K562 (cell line): ENCODE results near the gene PRR7. TPM values are rescaled to one million over a fixed set of nuclear protein-coding genes. Genes with fewer than 3 reads are reported as not detected.

Source experiments
- ATAC-seq: fragments of 200-7000 bp; cut with Tn5 transposase; 3 replicates; pipeline ENCODE4 v1.9.1; 2020; ENCODE audit warnings: moderate library complexity
- BruUV-seq: library from RNA; stranded (reverse); fragments of 400-500 nt; replicated peaks from 2 replicates; lab custom pipeline; 2021; lab: Mats Ljungman, UMichigan
- CTCF ChIA-PET: fragments of 300-600 bp; formaldehyde crosslinking; extraction: SDS; loops from one replicate; lab custom pipeline; 2021; ENCODE audit warnings: low intra/inter-chr PET ratio; lab: Yijun Ruan, JAX
- POLR2A ChIA-PET: fragments of 300-600, 350-650 bp; sonication (Branson Sonifier 250); formaldehyde crosslinking; extraction: SDS; loops from one replicate; lab custom pipeline; 2021; ENCODE audit warnings: antibody characterized with exemption, inconsistent platforms; lab: Yijun Ruan, JAX
- DNase-seq, 4 experiments: peaks; one replicate each; pipeline versions ENCODE4 v3.0.0 to v3.0.0-alpha.2; 2011 to 2018; ENCODE audit warnings: low spot score in 3 of 4, mixed read lengths in 3 of 4; ENCODE audit errors: extremely low read depth in 1 of 4
- FAIRE-seq: peaks from 2 replicates; lab custom pipeline; 2011; peaks lifted over from hg19 to GRCh38; lab: Jason Lieb, UNC
- H2AFZ ChIP-seq: 2 replicates; pipeline ENCODE4 v1.6.0; 2011; ENCODE audit warnings: low read depth, low read length, control low read depth, inconsistent platforms
- H3K27ac ChIP-seq: fragments of 200-600 bp; 3 replicates; pipeline ENCODE4 v1.8.0; 2011; ENCODE audit warnings: low read depth, mild to moderate bottlenecking, control low read depth, inconsistent platforms, low read length, moderate library complexity, mixed read lengths; ENCODE audit errors: extremely low read depth
- H3K27me3 ChIP-seq, 2 experiments: fragments of 300-600 bp in 1 of 2; 2 replicates in 1 of 2; 3 replicates in 1 of 2; pipeline versions ENCODE4 v1.6.0 to v1.8.0; 2011; ENCODE audit warnings: inconsistent platforms in 2 of 2, low read length in 2 of 2, mild to moderate bottlenecking in 1 of 2, mixed read lengths in 1 of 2, moderate library complexity in 1 of 2; ENCODE audit not compliant: control insufficient read depth in 2 of 2, insufficient read depth in 2 of 2
- H3K36me3 ChIP-seq: fragments of 300-600 bp; 3 replicates; pipeline ENCODE4 v1.8.0; 2011; ENCODE audit warnings: mild to moderate bottlenecking, low read length, inconsistent platforms; ENCODE audit not compliant: control insufficient read depth, insufficient read depth
- H3K4me1 ChIP-seq, 2 experiments: fragments of 200-600 bp in 1 of 2; replicated peaks in 1 of 2; 2 replicates in 1 of 2; 3 replicates in 1 of 2; pipeline versions ENCODE4 v1.5.1 to v1.8.0; 2011; ENCODE audit warnings: inconsistent platforms in 2 of 2, low read length in 2 of 2, mild to moderate bottlenecking in 1 of 2, mixed read lengths in 1 of 2, moderate library complexity in 1 of 2; ENCODE audit not compliant: control insufficient read depth in 2 of 2, insufficient read depth in 2 of 2
- H3K4me2 ChIP-seq: 2 replicates; pipeline ENCODE4 v1.6.1; 2011; ENCODE audit warnings: low read length, control low read depth, inconsistent platforms, mixed read lengths; ENCODE audit not compliant: insufficient read depth
- H3K4me3 ChIP-seq: fragments of 200-600 bp; sonication (generic), shearing (Covaris generic); 2 replicates; pipeline ENCODE4 v1.5.1; 2016; ENCODE audit warnings: control low read depth, inconsistent platforms
- H3K79me2 ChIP-seq: fragments of 200-600 bp; 3 replicates; pipeline ENCODE4 v1.8.0; 2011; ENCODE audit warnings: low read length, inconsistent platforms; ENCODE audit not compliant: control insufficient read depth, insufficient read depth
- H3K9ac ChIP-seq, 2 experiments: 2 replicates each; pipeline versions ENCODE4 v1.6.0 to v1.6.1; 2011; ENCODE audit warnings: low read depth in 2 of 2, low read length in 2 of 2, control low read depth in 1 of 2, inconsistent platforms in 1 of 2, mild to moderate bottlenecking in 1 of 2, mixed read lengths in 1 of 2; ENCODE audit not compliant: insufficient read depth in 1 of 2
- H3K9me1 ChIP-seq: one replicate; pipeline ENCODE4 v1.6.0; 2011; ENCODE audit warnings: inconsistent platforms, mild to moderate bottlenecking, low read length, moderate library complexity; ENCODE audit not compliant: control insufficient read depth, insufficient read depth
- H3K9me3 ChIP-seq: replicated peaks from 2 replicates; pipeline ENCODE4 v1.5.1; 2011; ENCODE audit warnings: low read depth, low read length, inconsistent platforms; ENCODE audit not compliant: control insufficient read depth, insufficient read depth
- H4K20me1 ChIP-seq: replicated peaks from 2 replicates; pipeline ENCODE4 v1.6.1; 2011; ENCODE audit warnings: low read length, inconsistent platforms, mixed read lengths; ENCODE audit not compliant: control insufficient read depth, insufficient read depth
- CBX3 ChIP-seq, 2 experiments: IDR thresholded peaks; 1 replicate in 1 of 2; 2 replicates in 1 of 2; pipeline ENCODE4 v1.6.1; 2012; ENCODE audit warnings: inconsistent platforms in 2 of 2, low read length in 2 of 2, borderline replicate concordance in 1 of 2, control low read depth in 1 of 2
- COPS2 ChIP-seq: fragments of 450-650 bp; conservative IDR thresholded peaks from 2 replicates; pipeline ENCODE4 v1.6.1; 2016; ENCODE audit warnings: mild to moderate bottlenecking, moderate library complexity
- DNMT1 ChIP-seq: fragments of 450-650 bp; IDR thresholded peaks from 2 replicates; pipeline ENCODE4 v1.6.1; 2016; ENCODE audit warnings: antibody characterized with exemption, mild to moderate bottlenecking
- ELF4 ChIP-seq: fragments of 450-650 bp; formaldehyde crosslinking; IDR thresholded peaks from 2 replicates; pipeline ENCODE4 v1.4.0; 2022; ENCODE audit warnings: missing genetic modification characterization
- HNRNPK ChIP-seq: fragments of 200-400 bp; formaldehyde crosslinking; IDR thresholded peaks from one replicate; pipeline ENCODE4 v1.6.1; 2018; ENCODE audit warnings: mild to moderate bottlenecking, low read depth, low read length; ENCODE audit not compliant: poor library complexity, severe bottlenecking
- NFE2L1 ChIP-seq: fragments of 450-650 bp; IDR thresholded peaks from 2 replicates; pipeline ENCODE4 v1.6.1; 2016; ENCODE audit warnings: missing genetic modification characterization, low read depth, mild to moderate bottlenecking, missing compliant biosample characterization, moderate library complexity, borderline replicate concordance
- SMC3 ChIP-seq: conservative IDR thresholded peaks from 2 replicates; pipeline ENCODE4 v1.6.1; 2011; ENCODE audit warnings: low read depth, low read length, improper control_type of control experiment; ENCODE audit not compliant: insufficient read depth
- XRCC3 ChIP-seq: fragments of 450-650 bp; IDR thresholded peaks from 2 replicates; pipeline ENCODE4 v1.6.1; 2017; ENCODE audit warnings: mild to moderate bottlenecking, moderate library complexity
- ZNF316 ChIP-seq: fragments of 450-650 bp; IDR thresholded peaks from 2 replicates; pipeline ENCODE4 v1.6.1; 2016
- WGBS: fragments of 100-300 bp; shearing (Covaris generic); methylation state at CpG from one replicate; pipeline ENCODE4 v1.1.6; 2016; ENCODE audit warnings: low coverage, mixed read lengths; ENCODE audit not compliant: insufficient coverage; ENCODE audit errors: missing lambda C conversion rate; 5-methylcytosine and 5-hydroxymethylcytosine counted together
- in situ Hi-C: fragments of 300-500 bp; cut with MboI; formaldehyde crosslinking; loops from 4 replicates; pipeline ENCODE4 v1.15.0; 2018; ENCODE audit warnings: inconsistent platforms, mixed read lengths
- intact Hi-C: fragments of 100-400 bp; cut with micrococcal nuclease; formaldehyde crosslinking; loops from 2 replicates; pipeline ENCODE4 v1.14.2; 2022
- polyA plus RNA-seq, 8 experiments: library from polyadenylated mRNA; depleted of rRNA in 4 of 8; stranded (reverse) in 5 of 8; unstranded in 3 of 8; fragments of >200 nt; fragmentation: Nextera tagmentation in 2 of 8; fragmentation: Illumina TruSeq in 1 of 8; extraction: Ambion mirVana in 2 of 8; extraction: Trizol in 1 of 8; gene quantifications; 2 replicates each; pipeline versions ENCODE4 v1.2.1 to v1.2.3, GENCODE V29; 2011 to 2014; ENCODE audit warnings: inconsistent platforms in 1 of 8, missing spikeins in 1 of 8
- total RNA-seq, 7 experiments: library from RNA; depleted of rRNA in 6 of 7; stranded (reverse); fragments of >200 nt in 6 of 7; fragmentation: Illumina TruSeq in 2 of 7; extraction: Trizol in 2 of 7; gene quantifications; 2 replicates each; pipeline versions ENCODE4 v1.2.1 to v1.2.3, GENCODE V29; 2011 to 2021; ENCODE audit warnings: low replicate concordance in 1 of 7
- TF ChIP-seq, protein P1 (sequence below): IDR thresholded peaks from 2 replicates; pipeline ENCODE4 v1.6.1; 2012; ENCODE audit warnings: low read depth, low read length, improper control_type of control experiment, borderline replicate concordance
- TF ChIP-seq, protein P2 (sequence below), 2 experiments: IDR thresholded peaks; 2 replicates each; pipeline ENCODE4 v1.6.1; 2012; ENCODE audit warnings: improper control_type of control experiment in 2 of 2, low read depth in 2 of 2, low read length in 2 of 2, borderline replicate concordance in 1 of 2

Gene PRR7
- total and polyA plus RNA-seq, 9 of the 15 experiments (the other 6 are each of a cell fraction or from before 2014, with no cell fraction given), result 0.80 to 11.3 (median 10.4) TPM; not detected in 4

DNA sequence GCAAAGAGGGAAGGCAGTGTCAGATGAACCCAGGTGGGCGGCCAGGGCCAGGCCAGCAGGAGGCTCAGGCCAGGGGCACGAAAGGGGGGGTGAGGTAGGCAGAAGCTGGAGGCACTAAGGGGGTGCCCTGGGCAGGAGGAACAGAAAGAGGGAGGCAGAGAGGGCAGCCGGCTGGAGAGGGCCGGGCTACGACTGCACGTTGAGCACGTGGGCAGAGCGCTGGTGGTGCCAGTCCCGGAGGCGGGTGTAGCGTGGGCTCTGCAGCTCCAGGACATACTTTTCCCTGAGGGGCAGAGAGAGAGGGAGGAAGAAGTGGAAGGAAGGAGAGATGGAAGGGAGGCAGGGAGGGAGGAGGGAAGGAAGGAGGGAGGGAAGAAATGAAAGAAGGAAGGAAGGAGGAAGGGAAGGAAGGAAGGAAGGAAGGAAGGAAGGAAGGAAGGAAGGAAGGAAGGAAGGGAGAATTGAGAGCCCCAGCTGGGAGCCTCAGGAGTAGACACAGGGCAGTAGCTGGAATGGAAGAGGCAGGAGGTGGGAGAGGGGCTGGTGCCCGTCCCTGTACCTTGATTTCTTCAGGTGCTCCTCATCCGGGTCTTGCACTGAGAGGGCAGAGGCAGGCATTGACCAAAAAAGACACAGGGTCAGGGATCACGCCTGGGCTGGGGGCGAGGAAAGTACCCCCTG, 43.8 kb downstream of the PRR7 start:
- Histone ChIP-seq H3K27me3 (no peaks in the 10 kb centered on the region), H3K36me3 (peaks cover 84% of the 10 kb centered on the region; the same call in 2 of the 3 replicates), H3K27ac (no peak overlapping the region), H2AFZ (no peak overlapping the region)
- WGBS, result 89% methylated on average over 12 of the region's 15 CpGs
- TF ChIP-seq ELF4 (CRISPR knock-in tag) (no peak), NFE2L1 (tag) (no peak), ZNF316 (no peak), SMC3 (no peak), XRCC3 (no peak), DNMT1 (no peak), HNRNPK (no peak), CBX3 (IDR thresholded peaks at IDR 0.05; ENCODE audit: borderline replicate concordance in 1 of 2, low read length in 2 of 2) (no peak), COPS2 (no peak)
- TF ChIP-seq, protein P1, sequence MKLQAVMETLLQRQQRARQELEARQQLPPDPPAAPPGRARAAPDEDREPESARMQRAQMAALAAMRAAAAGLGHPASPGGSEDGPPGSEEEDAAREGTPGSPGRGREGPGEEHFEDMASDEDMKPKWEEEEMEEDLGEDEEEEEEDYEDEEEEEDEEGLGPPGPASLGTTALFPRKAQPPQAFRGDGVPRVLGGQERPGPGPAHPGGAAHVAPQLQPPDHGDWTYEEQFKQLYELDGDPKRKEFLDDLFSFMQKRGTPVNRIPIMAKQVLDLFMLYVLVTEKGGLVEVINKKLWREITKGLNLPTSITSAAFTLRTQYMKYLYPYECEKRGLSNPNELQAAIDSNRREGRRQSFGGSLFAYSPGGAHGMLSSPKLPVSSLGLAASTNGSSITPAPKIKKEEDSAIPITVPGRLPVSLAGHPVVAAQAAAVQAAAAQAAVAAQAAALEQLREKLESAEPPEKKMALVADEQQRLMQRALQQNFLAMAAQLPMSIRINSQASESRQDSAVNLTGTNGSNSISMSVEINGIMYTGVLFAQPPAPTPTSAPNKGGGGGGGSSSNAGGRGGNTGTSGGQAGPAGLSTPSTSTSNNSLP, result no peak
- TF ChIP-seq, protein P2, sequence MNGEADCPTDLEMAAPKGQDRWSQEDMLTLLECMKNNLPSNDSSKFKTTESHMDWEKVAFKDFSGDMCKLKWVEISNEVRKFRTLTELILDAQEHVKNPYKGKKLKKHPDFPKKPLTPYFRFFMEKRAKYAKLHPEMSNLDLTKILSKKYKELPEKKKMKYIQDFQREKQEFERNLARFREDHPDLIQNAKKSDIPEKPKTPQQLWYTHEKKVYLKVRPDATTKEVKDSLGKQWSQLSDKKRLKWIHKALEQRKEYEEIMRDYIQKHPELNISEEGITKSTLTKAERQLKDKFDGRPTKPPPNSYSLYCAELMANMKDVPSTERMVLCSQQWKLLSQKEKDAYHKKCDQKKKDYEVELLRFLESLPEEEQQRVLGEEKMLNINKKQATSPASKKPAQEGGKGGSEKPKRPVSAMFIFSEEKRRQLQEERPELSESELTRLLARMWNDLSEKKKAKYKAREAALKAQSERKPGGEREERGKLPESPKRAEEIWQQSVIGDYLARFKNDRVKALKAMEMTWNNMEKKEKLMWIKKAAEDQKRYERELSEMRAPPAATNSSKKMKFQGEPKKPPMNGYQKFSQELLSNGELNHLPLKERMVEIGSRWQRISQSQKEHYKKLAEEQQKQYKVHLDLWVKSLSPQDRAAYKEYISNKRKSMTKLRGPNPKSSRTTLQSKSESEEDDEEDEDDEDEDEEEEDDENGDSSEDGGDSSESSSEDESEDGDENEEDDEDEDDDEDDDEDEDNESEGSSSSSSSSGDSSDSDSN (IDR thresholded peaks at IDR 0.05; ENCODE audit: borderline replicate concordance in 1 of 2, low read depth in 2 of 2, low read length in 2 of 2), result no peak
- TF ChIP-seq, all 486 proteins: peak for 0
- intact Hi-C loops, result no loop called here
- POLR2A ChIA-PET, result interaction anchor here (0.7 to 3.4 kb wide), 4 partner anchors 12 to 76 kb away, joined by 3 to 30 read pairs (median 5); partner anchors contain the start of gene DBN1
- DNase-seq (no peak), ATAC-seq (no peak), FAIRE-seq (no peak)
- peaks cover 27% of the 10 kb centered on the region for H3K79me2 ChIP-seq
- no TSS peak for BruUV-seq
- H3K9me1 ChIP-seq, result no peaks in the 10 kb centered on the region
- H3K9me3 ChIP-seq, result no peaks in the 10 kb centered on the region
- H3K4me2 ChIP-seq, result no peak overlapping the region
- CTCF ChIA-PET, result interaction anchor here (1.1 to 2.2 kb wide), 2 partner anchors 10 to 34 kb away, joined by 4 to 19 read pairs; no protein-coding TSS in a partner anchor
- peaks cover 3% of the 10 kb centered on the region; the same call in 1 of the 2 replicates for H4K20me1 ChIP-seq
- peak overlapping the region in 1 of 2 experiments; percentile 58; a peak in 2 of 4 replicates for H3K9ac ChIP-seq
- no peak overlapping the region for H3K4me3 ChIP-seq
- in situ Hi-C loops, result no loop called here
- H3K4me1 ChIP-seq, result peaks cover 29 to 69% of the 10 kb centered on the region in 2 experiments
